Measurements from ENCODE around the gene CCL11.

Gene CCL11

GRCh38 chr17:34285286-34285792 is at the start of gene CCL11:
Gene CCL11, plus strand, starts transcription at chr17:34285742. Its CDS starts 67 bp downstream, at chr17:34285809.
- DNase-seq (ENCODE audit: low spot score) = no peak

GRCh38 chr17:34236281-34236892 is 49.2 kb upstream of the CCL11 start:
- no peak for DNase-seq (ENCODE audit: low spot score)

GRCh38 chr17:34237458-34237857 is 48.1 kb upstream of the CCL11 start:
- no peak for DNase-seq (ENCODE audit: low spot score)

GRCh38 chr17:34241062-34241461 is 44.5 kb upstream of the CCL11 start:
- DNase-seq (ENCODE audit: low spot score) = peak; percentile 65

- no peak for DNase-seq (ENCODE audit: low spot score)
Measured at GRCh38 chr17:34242587-34243363, 42.8 kb upstream of the CCL11 start.

GRCh38 chr17:34243364-34244320 is 41.9 kb upstream of the CCL11 start:
- DNase-seq (ENCODE audit: low spot score) = no peak

GRCh38 chr17:34245351-34245905 is 40.1 kb upstream of the CCL11 start:
- no peak for DNase-seq (ENCODE audit: low spot score)

GRCh38 chr17:34246446-34246845 is 39.1 kb upstream of the CCL11 start:
- peak; percentile 68 for DNase-seq (ENCODE audit: low spot score)

GRCh38 chr17:34246881-34247280 is 38.7 kb upstream of the CCL11 start:
- no peak for DNase-seq (ENCODE audit: low spot score)

GRCh38 chr17:34248511-34249024 is 37.0 kb upstream of the CCL11 start:
- DNase-seq (ENCODE audit: low spot score) = no peak

- no peak for DNase-seq (ENCODE audit: low spot score)
Measured at GRCh38 chr17:34249061-34249460, 36.5 kb upstream of the CCL11 start.

- no peak for DNase-seq (ENCODE audit: low spot score)
Measured at GRCh38 chr17:34249478-34249877, 36.1 kb upstream of the CCL11 start.

- no peak for DNase-seq (ENCODE audit: low spot score)
Measured at GRCh38 chr17:34251186-34251585, 34.4 kb upstream of the CCL11 start.

GRCh38 chr17:34252095-34252443 is 33.5 kb upstream of the CCL11 start:
- peak; percentile 52 for DNase-seq (ENCODE audit: low spot score)

- peak; percentile 76 for DNase-seq (ENCODE audit: low spot score)
Measured at GRCh38 chr17:34252444-34253138, 33.0 kb upstream of the CCL11 start.

- no peak for DNase-seq (ENCODE audit: low spot score)
Measured at GRCh38 chr17:34253139-34253525, 32.4 kb upstream of the CCL11 start.

GRCh38 chr17:34254146-34254545 is 31.4 kb upstream of the CCL11 start:
- DNase-seq (ENCODE audit: low spot score) = no peak

GRCh38 chr17:34254651-34255380 is 30.7 kb upstream of the CCL11 start, which contains the start of gene CCL2:
Gene CCL2, plus strand, starts transcription at chr17:34255285. Its CDS starts 65 bp downstream, at chr17:34255350.
- peak; percentile 80 for DNase-seq (ENCODE audit: low spot score)

- DNase-seq (ENCODE audit: low spot score) = no peak
Measured at GRCh38 chr17:34255381-34255732, 30.2 kb upstream of the CCL11 start.

GRCh38 chr17:34255841-34256240 is 29.7 kb upstream of the CCL11 start:
- no peak for DNase-seq (ENCODE audit: low spot score)

Measured in Ammon's horn (tissue), 1 donor.